GM12874 (cell line): ENCODE measurements around the gene RAI1.

Experiments
- TF ChIP-seq, protein P1 (sequence below): IDR thresholded peaks from 2 replicates; pipeline ENCODE4 v1.5.1; 2011; ENCODE audit warnings: low read depth, mild to moderate bottlenecking, control low read depth, low read length, moderate library complexity; ENCODE audit not compliant: insufficient read depth

The RAI1 gene

DNA sequence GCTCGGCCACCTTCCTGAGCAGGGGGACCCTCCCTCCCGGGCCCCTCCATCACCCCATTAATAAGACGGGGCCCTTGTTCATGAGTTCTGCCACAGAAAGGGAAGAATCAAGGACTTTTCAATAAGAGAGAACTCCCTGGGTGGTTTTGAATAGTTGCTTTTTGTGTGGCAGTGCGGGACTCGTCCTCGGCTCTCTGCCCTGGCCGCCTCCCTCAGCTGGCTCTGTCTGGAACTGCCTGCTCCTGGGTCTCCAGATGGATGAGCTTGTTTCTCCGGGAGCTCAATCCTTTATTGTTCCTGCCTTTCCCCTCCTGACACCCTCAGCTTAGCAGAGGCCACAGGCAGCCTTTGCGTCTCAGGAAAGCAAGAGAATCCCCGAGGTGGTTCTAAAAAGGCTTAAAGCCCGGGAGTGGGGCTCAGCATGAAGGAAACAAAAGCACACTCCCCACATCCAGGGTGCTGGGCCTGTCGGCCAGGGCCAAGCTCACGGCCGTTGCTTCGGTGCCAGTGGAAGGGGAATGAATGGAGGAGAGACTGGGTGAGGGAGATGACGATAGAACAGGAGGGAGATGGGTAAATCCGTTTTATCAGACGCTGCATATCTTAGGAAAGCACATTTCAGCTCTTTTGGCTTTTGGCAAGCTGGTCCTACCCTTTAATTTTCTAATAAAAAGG, 60.2 kb downstream of the RAI1 start:
- TF ChIP-seq, protein P1, sequence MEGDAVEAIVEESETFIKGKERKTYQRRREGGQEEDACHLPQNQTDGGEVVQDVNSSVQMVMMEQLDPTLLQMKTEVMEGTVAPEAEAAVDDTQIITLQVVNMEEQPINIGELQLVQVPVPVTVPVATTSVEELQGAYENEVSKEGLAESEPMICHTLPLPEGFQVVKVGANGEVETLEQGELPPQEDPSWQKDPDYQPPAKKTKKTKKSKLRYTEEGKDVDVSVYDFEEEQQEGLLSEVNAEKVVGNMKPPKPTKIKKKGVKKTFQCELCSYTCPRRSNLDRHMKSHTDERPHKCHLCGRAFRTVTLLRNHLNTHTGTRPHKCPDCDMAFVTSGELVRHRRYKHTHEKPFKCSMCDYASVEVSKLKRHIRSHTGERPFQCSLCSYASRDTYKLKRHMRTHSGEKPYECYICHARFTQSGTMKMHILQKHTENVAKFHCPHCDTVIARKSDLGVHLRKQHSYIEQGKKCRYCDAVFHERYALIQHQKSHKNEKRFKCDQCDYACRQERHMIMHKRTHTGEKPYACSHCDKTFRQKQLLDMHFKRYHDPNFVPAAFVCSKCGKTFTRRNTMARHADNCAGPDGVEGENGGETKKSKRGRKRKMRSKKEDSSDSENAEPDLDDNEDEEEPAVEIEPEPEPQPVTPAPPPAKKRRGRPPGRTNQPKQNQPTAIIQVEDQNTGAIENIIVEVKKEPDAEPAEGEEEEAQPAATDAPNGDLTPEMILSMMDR, result no peak

DNA sequence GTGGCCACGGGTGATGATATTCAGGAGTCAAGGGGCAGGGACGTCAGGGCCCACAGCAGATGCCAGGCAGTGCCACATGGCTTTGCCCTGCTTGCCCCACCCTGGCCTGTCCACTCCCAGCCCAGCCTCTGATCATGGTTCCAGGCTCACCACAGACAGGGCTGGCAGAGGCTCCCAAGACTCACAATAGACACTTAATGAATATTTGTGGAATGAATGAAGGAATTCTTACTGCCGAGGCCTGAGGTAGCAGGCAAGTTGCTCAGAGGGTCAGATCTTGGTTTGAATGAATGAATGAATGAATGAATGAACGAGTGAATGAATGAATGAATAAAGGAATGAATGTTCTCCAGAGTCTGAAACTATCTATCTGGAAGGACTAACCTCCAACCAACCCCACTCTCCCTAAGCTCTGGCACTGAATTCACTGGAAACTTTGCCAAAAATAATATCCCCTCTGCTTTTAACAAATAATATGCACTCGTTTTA, 60.9 kb downstream of the RAI1 start:
- TF ChIP-seq, protein P1, result no peak

DNA sequence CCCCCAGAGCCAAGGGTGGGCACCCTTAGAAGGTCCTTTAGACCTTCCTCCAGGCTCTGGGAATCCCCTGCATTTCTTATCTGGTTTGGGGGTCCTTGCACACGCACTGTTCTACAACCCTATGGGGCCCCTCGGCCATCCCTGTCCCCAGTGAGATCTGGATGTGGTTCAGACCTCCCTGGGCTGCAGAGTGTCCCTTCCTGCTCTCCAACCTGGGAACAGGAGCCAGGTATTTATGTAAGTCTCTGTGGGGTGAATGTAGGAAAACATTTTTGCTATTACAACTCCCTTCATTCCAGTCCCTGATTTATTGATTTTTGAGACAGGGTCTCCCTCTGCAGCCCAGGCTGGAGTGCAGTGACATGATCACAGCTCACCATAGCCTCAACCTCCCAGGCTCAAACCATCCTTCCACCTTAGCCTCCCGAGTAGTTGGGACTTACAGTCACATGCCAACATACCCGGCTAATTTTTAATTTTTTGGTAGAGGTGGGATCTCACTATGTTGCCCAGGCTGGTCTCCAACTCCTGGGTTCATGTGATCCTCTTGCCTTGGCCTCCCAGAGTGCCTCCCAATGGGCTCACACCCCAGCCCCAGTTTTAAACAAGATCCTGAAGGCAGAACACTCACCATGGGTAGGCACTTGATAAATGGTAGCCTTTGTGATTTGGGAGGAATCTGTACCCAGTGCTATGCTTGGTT, 61.6 kb downstream of the RAI1 start:
- TF ChIP-seq, protein P1, result no peak

DNA sequence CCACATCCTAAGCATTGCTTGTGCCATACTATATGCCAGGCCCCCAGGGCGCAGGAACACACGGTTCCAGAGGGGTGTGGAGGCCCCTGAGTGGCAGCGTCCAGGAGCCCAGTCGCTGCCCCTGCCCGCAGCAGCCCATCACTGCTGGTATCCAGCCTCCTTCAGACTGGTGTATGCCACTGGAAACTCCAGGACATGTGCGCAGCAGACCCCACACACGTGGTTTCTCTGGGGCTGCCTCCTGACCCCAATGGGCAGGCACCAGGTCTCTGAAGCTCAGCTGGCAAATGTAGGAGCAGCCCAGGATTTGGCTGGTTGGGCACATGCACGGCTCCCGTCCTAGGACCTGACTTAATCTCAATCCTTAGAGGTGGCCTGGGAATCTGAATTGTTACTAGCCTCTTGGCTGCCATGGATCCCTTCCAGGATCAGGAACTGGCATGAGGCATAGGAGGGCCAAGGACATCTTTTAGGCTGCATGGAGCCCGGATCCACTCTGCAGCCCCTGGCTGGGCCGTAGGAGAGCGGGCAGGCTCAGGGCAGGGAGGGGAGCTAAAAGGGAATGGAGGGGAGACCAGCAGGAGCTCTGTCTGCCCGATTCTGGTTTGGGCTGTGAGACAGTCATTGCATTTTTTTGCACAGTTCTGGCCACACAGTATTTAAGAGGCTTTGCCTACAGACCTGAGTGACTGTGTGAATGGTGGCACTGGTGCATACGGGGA, 62.3 kb downstream of the RAI1 start:
- TF ChIP-seq, protein P1, result no peak

DNA sequence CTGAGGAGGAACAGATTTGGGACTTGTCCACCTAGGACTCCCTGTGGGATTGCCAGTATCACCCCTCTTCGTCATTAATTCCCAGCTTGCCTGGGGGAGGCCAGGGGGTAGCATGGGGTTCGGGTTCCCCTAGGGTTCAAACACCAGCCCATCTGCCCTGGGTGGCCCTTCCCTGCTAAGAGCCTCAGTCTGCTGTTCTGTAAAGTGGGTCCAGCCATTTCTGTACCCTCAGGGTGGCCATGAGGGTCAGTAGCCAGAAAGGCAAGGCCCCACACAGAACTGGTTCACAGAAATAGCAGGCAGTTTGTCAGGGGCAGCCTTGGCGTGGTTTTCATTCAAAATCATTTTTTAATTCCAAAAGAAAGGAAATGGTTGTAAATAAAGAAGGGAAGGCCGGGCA, 62.9 kb downstream of the RAI1 start:
- TF ChIP-seq, protein P1, result no peak

DNA sequence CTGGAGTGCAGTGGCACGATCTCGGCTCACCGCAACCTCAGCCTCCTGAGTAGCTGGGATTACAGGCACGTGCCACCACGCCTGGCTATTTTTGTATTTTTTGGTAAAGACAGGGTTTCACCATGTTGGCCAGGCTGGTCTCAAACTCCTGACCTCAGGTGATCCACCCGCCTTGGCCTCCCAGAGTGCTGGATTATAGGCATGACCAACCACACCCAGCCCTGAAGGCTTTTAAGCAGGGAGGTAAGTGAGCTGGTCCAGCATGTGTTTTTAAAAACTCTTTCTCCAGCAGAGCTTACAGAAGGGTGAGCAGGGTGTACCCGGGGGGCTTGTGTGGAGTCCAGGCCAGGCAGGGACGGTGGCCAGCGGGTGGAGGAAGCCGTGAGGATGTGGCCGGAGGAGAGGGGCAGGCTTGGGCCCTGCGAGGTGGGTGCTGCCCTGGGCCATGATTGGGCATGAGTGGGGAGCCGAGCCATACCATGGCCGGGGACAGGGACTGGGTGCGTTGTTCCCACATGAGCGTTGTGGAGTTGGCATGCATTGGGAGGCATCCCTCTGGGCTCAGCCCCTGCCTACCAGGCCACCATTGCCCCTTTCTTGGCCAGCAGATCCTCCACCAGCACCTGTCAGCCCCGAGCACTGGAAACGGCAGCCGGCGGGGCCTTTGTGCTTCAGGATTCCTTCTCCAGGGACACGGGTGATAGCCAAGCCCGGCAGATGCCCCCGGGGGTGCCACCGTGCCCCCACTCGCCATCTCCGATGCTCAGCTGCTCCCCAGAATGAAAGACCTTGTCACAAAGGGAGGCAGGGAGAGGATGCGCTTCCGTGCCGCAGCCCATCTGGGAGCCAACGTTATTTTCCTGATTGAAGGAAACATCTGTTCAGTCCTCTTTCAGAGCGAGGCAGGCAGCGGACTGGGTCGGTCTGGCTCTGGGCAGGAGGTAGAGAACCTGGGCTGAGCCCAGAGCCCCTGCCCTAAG, 64.5 kb downstream of the RAI1 start:
- TF ChIP-seq, protein P1, result no peak
